HL-60 (cell line): ENCODE data around the gene RAG1.
A peak's percentile ranks its signal among the peaks of the same experiment; 100 is the strongest.

Source experiments
- DNase-seq, 2 experiments: peaks; one replicate each; pipeline ENCODE4 v3.0.0-alpha.2; 2010 to 2020; ENCODE audit warnings: low read depth in 1 of 2, low spot score in 1 of 2
- H3K27ac ChIP-seq: fragments of 250-450 bp; sonication (Bioruptor Pico); replicated peaks from 2 replicates; pipeline ENCODE4 v1.5.1; 2020; ENCODE audit warnings: mild to moderate bottlenecking, moderate library complexity
- H3K27me3 ChIP-seq: fragments of 250-450 bp; sonication (Bioruptor Pico); 2 replicates; pipeline ENCODE4 v1.5.1; 2021; ENCODE audit warnings: mild to moderate bottlenecking, moderate library complexity; ENCODE audit not compliant: insufficient read depth, poor library complexity, severe bottlenecking
- H3K4me3 ChIP-seq: replicated peaks from 2 replicates; pipeline ENCODE4 v1.5.1; 2011; ENCODE audit warnings: mild to moderate bottlenecking, control low read depth, low read length; ENCODE audit not compliant: insufficient read depth
- CTCF ChIP-seq: IDR thresholded peaks from one replicate; pipeline ENCODE4 v1.5.1; 2011; ENCODE audit warnings: low read length, control low read depth, inconsistent platforms; ENCODE audit not compliant: insufficient read depth
- GABPA ChIP-seq: IDR thresholded peaks from 2 replicates; pipeline ENCODE4 v1.6.1; 2012; ENCODE audit warnings: low read depth
- POLR2AphosphoS5 ChIP-seq: IDR thresholded peaks from 2 replicates; pipeline ENCODE4 v1.6.1; 2012; ENCODE audit warnings: low read depth
- REST ChIP-seq: IDR thresholded peaks from 2 replicates; pipeline ENCODE4 v1.6.1; 2012; ENCODE audit warnings: low read depth; ENCODE audit not compliant: insufficient replicate concordance
- SPI1 ChIP-seq: IDR thresholded peaks from 2 replicates; pipeline ENCODE4 v1.6.1; 2012; ENCODE audit warnings: low read depth, mild to moderate bottlenecking, borderline replicate concordance

Gene RAG1

GRCh38 chr11:36558571-36559413 lies 9.0 kb upstream of the RAG1 start:
- Histone ChIP-seq H3K4me3 (no peak overlapping the region), H3K27ac (no peak overlapping the region), H3K27me3 (no peaks in the 10 kb centered on the region)
- DNase-seq: no peak
- TF ChIP-seq POLR2AphosphoS5 (no peak), REST (no peak), GABPA (no peak), SPI1 (no peak), CTCF (no peak)

GRCh38 chr11:36564376-36565030 lies 3.3 kb upstream of the RAG1 start:
- peaks cover 9% of the 10 kb centered on the region for H3K27me3 ChIP-seq
- peak in 1 of 2 experiments; percentile 54 for DNase-seq
- TF ChIP-seq POLR2AphosphoS5: no peak
- no peak overlapping the region for H3K27ac ChIP-seq
- H3K4me3 ChIP-seq: 0 out of 2 replicates have a peak overlapping the region, but pooled peaks have one; percentile 2

GRCh38 chr11:36565031-36565610 lies 2.7 kb upstream of the RAG1 start:
- H3K4me3 ChIP-seq: no peak overlapping the region
- H3K27me3 ChIP-seq: peaks cover 9% of the 10 kb centered on the region
- no peak for DNase-seq
- H3K27ac ChIP-seq: no peak overlapping the region
- TF ChIP-seq POLR2AphosphoS5 (no peak), SPI1 (no peak), CTCF (no peak), REST (no peak), GABPA (no peak)

- no peak overlapping the region for H3K4me3 ChIP-seq
- H3K27me3 ChIP-seq: peaks cover 9% of the 10 kb centered on the region
- DNase-seq: no peak
- H3K27ac ChIP-seq: no peak overlapping the region
- TF ChIP-seq POLR2AphosphoS5 (no peak), SPI1 (no peak), GABPA (no peak), CTCF (no peak), REST (no peak)
Observed at GRCh38 chr11:36566407-36567053, 1.3 kb upstream of the RAG1 start.
